ENCODE results near the gene TFCP2.

TFCP2 gene

GRCh38 chr12:51196547-51196946 lies 23.6 kb upstream of the TFCP2 start:
- DNase-seq: no peak

DNA sequence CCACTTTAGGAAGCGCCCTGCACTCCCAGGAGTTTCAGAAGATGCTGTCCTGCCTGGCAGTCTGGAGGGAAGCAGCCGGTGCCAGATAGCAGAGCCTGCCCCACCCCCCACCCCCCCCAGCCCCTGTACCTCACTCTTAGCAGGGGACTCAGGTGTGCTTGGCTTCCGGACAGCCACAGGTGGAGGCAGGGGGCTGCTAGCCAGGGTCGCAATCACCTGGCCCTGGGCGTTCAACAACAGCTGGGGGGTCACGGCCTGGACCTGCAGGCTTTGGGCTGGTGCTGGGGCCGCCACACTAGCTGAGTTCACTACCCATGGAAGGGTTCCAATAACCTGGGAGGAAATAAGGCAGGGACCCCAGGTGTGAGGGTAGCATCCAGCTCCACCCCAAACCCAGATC lies 22.9 kb upstream of the TFCP2 start:
- no peak for DNase-seq

- DNase-seq: no peak
These were observed 19.3 kb upstream of the TFCP2 start for GRCh38 chr12:51192284-51192671.

DNA sequence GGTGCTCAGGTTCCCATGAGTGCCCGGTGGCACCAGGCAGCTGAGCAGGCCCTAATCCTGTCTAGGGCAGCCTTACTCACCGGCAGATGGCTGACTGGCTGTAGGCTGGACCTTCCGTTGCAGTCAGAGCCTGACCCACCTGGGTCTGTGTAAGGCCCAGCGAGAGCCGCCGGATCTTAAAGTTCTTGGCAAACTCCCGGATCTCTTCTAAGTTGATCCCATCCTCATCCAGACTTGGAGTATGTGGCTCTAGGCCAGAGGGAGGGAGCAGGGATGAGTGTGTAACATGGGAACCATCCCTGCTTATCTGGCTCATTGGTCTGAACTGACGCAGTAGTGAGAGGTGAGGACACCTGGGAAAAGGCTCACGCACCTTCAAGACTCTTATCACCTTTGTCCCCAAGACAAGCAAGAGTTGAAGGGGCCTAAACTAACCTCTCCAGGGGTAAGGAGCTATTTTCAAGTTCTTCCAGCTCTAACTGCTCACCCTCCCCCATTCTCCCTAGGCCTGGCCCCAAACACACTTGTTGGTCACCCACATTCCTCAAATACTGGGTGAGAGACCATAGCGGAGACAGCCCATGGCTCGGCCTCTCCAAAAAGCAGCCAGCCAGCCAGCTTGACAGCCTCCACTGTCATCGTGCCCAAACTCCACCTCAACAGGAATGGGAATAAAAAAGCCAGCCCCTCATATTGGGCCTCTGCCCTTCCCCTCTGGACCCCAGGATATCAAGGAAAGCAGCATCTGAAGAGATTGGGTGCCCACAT lies 18.8 kb upstream of the TFCP2 start:
- no peak for DNase-seq

DNA sequence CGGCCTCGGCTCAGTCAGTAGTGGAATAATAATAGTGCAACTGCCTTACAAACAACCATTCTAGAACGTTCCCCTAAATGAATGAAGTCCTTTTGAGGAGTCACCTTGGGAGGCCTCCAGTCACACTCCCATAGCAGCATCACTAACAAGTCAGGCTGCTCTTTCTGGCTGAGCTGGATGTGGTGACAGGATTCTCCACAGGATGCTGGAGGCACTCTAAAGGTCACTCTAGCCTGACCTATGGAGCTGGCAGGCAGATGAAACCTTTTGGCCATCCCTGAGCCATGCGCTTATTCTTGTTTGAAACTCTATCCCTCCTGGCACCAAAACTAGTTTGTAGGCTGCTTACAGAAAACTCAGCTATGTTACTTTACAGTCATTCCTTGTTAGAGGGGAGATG lies 17.9 kb upstream of the TFCP2 start:
- no peak for DNase-seq

DNA sequence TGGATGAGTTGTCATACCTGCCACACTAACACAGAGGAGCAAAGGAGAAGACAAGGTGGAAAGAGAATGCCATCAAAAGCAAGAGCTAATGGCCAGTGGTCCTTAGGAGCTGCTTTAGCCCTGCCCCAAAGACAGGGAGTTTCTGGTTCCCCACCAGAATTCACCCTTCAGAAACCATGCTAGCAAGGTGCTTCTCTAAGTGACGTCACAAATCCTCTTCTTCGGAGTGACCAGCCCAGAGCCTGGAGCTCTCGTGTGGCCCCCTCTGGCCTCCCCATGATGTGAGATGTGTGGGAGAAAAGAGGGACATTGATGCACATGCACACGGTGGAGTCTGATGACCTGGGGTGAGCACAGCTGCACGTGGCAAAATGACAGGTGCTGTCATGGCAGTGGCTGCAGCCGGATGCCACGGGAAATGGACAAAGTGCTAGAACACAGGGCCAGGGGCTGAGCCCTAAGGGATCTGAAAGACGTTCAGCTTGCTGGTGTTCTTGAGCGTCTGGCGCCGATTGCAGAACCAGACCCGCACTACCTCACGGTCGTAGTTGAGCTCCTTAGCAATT lies 16.9 kb upstream of the TFCP2 start:
- no peak for DNase-seq

DNA sequence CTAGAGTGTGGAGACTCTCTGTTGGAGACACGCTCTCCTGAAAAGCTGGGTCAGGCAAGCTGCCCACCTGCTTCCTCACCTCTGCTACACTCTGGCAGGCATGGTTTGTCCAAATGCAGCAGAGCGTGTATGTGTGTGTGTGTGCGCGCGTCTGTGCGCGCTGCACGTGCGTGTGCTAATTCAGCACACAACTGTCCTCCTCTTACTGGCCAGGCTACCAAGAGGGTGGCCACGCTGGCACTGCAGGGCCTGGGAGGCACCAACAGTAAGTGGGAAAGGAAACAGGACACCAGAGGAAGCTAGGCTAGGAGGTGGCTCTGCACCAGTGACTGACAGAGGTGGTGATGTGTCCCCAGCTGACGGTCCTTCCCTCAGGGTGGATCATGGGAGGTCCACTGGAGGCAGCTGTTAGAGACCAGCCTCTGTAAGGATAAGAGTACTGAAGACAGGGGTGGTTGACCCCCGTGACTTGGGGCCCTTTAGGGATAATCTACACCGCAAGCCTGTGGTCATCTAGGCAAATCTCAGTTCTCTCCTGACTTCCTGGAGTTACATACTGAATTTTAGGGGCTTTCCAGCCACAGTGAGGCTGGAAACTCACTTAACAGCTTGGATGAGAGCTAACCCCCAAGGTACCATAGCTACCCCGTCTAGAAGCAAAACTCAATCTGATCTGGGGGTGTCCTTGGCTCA lies 15.6 kb upstream of the TFCP2 start:
- no peak for DNase-seq

GRCh38 chr12:51187370-51187987 lies 14.5 kb upstream of the TFCP2 start:
- no peak for DNase-seq

DNA sequence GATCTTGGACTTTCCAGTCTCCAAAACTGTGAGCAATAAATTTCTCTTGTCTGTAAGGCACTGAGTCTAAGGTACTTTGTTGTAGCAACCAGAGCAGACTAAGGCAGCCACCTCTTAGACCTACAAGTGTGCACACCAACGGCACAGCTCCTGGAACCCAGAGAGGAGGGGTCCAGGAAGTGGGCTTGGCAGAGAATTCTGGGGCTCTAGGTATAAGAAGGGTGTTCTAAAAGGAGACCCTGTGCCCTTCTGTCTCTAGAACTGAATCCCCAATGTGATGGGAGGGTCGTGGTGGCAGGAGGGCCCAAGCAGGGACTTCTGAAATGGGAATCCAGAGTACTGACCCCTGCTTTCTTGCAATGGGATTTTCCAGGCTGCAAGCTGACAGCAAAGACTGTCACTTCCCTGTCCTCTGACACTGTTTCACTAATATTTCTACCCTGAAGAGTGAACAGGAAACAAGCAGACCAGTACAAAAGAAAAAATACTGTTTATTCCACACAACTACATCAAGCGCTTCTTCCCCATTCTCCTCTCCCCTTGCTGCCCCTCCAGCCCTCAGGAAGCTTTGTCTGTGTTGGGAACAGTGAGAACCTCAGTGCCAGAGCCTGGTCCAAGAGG lies 13.6 kb upstream of the TFCP2 start:
- DNase-seq: no peak

- DNase-seq: no peak
These were observed 12.3 kb upstream of the TFCP2 start for GRCh38 chr12:51185171-51185717.

- peak; percentile 72 for DNase-seq
These were observed 10.9 kb upstream of the TFCP2 start for GRCh38 chr12:51183816-51184215.

- no peak for DNase-seq
These were observed 10.4 kb upstream of the TFCP2 start for GRCh38 chr12:51183349-51183748.

- DNase-seq: no peak
These were observed 8.6 kb upstream of the TFCP2 start for GRCh38 chr12:51181558-51181957.

DNA sequence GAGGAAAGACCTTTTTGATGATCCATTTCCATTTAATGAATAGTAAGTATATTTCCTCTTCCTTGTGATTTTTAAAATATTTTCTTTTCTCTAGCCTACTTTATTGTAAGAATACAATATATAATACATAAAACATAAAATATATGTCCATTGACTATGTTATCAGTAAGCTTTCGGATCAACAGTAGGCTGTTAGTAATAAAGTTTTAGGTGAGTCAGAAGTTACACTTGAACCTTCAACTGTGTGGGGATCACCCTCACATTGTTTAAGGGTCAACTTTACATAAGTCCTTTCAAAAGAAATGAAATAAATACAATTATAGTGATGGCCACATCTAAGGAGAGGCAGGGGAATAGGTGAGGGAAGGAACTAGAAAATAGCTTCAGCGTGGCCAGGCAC lies 5.0 kb upstream of the TFCP2 start:
- DNase-seq: no peak

DNA sequence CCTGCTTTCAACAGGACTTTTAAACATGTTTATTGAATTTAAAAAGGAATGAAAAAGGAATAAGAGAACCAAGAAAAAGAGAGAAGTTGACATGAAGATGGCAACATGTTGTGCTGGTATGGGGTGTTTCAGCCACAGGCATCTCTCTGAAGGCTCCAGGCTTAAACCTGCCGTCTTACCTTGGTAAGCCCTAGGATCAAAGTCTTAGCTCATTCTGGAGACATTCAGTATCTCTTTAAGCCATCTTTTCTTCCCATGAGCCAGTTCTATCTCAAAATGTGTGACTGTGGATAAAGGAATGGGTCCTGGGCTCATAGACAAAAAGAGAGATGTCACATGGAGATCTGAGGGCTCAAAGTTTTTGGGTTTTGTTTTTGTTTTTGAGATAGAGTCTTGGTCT lies 1.6 kb upstream of the TFCP2 start:
- DNase-seq: no peak

DNA sequence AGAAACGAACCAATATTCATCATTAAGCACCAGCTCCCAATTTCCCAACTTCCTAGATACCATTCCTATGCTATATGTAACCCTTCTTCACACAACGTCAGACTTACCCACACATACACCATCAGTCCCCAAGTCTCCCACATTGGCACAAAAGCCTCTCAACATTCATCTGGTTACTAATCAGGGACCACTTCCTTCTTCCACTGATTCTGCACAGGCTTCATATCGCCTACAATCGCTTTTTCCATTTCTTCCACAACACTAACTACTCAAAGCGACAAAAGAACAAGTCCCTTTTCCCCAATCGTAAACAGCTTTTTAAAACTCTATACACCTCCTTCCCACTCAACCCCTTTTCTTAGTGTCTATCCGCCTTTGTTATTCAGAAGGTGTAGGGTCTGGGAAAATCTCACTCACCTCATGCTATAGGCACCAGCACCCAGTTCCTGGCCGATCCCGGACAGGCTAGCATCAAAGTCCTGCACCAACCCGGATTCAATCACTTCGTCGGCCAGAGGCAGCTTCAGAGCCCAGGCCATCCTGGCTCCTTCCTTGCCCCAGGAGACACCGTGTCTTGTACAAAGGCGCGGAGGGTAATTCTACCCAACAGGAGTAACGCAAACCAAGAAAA lies 936 bp downstream of the TFCP2 start:
- DNase-seq: no peak

DNA sequence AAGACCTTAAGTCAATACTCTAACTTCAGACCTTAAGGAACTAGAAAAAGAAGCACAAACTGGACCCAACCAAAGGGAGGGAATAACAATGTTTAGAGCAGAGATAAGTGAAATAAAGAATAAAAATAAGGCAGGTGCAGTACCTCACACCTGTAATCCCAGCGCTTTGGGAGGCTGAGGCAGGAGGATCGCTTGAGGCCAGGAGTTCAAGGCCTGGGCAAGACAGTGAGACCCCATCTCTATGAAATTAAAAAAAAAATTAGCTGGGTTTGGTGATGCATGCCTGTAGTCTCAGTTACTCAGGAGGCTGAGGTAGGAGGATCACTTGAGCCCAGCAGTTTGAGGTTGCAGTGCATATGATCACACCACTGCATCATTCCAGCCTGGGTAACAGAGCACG lies 9.1 kb downstream of the TFCP2 start:
- no peak for DNase-seq

DNA sequence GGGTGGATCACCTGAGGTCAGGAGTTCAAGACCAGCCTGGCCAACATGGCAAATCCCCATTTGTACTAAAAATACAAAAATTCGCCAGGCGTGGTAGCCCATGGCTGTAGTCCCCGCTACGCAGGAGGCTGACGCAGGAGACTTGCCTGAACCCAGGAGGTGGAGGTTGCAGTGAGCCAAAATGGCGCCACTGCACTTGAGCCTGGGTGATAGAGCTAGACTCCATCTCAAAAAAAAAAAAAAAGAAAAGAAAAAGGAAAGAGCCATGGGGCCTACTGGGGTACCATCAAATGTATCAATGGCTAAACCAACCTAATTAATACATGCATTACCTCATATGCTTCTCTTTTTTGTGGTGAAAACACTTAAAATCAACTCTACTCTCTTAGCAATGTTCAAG lies 10.7 kb downstream of the TFCP2 start:
- no peak for DNase-seq

DNA sequence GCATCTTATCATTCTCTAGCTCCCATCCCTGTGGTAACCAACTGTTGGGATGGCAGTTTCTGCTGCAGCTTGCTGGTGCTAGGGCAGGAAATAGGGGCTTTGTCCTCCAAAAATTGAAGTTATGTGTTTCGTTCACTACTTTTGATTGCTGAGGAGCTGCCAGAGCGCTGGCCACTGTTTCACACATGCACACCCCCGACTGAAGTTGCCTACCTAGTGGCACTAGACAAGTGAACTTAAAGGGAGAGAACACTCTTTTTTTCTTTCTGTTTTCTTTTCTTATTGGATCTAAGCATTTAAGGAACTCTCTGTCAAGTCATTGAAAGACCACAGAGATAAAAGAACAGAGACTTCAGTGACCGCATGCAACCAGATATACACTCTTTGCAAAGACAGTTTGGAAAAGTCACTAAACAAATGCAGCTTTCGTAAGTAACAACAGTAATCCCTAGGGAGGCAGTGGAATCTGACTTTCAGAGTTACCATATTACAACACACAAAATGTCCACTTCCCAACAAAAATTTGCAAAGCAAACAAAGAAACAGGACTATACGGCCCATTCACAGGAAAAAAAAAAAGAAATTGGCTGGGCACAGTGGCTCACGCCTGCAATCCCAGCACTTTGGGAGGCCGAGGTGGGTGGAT lies 12.0 kb downstream of the TFCP2 start:
- no peak for DNase-seq

GRCh38 chr12:51156245-51156765 lies 16.6 kb downstream of the TFCP2 start:
- no peak for DNase-seq

- DNase-seq: no peak
These were observed 20.0 kb downstream of the TFCP2 start for GRCh38 chr12:51152953-51153352.

- DNase-seq: no peak
These were observed 22.2 kb downstream of the TFCP2 start for GRCh38 chr12:51150777-51151176.

Data from DMS153 (cell line).